Smooth muscle cell (in vitro differentiated cells): Measurements from ENCODE around the gene MEX3C. TPM values are rescaled to one million over a fixed set of nuclear protein-coding genes. Genes with fewer than 3 reads are reported as not detected.

Source experiments
- DNase-seq: peaks from one replicate; lab custom pipeline; 2025; ENCODE audit not compliant: unreplicated experiment; lab: John Stamatoyannopoulos, UW
- H2AFZ ChIP-seq: fragments of 200-600 bp; sonication (generic); 2 replicates; pipeline ENCODE4 v1.6.0; 2016; ENCODE audit warnings: antibody characterized with exemption, low read depth, mild to moderate bottlenecking
- H3F3A ChIP-seq: fragments of 200-600 bp; sonication (generic); 2 replicates; pipeline ENCODE4 v1.6.0; 2017; ENCODE audit warnings: antibody characterized with exemption, low read depth
- H3K27ac ChIP-seq: fragments of 200-600 bp; sonication (generic); 2 replicates; pipeline ENCODE4 v1.5.1; 2016; ENCODE audit warnings: low read depth, mild to moderate bottlenecking
- H3K27me3 ChIP-seq: fragments of 200-600 bp; sonication (generic); 2 replicates; pipeline ENCODE4 v1.6.1; 2016; ENCODE audit warnings: low read depth, mild to moderate bottlenecking
- H3K36me3 ChIP-seq: fragments of 200-600 bp; sonication (generic); 2 replicates; pipeline ENCODE4 v1.5.1; 2016; ENCODE audit warnings: low read depth
- H3K4me1 ChIP-seq: fragments of 200-600 bp; sonication (generic); 2 replicates; pipeline ENCODE4 v1.5.1; 2016; ENCODE audit warnings: low read depth
- H3K4me2 ChIP-seq: fragments of 200-600 bp; sonication (generic); 2 replicates; pipeline ENCODE4 v1.6.0; 2016; ENCODE audit warnings: mild to moderate bottlenecking
- H3K4me3 ChIP-seq: fragments of 200-600 bp; sonication (generic); 2 replicates; pipeline ENCODE4 v1.5.1; 2016; ENCODE audit warnings: mild to moderate bottlenecking
- H3K79me2 ChIP-seq: fragments of 200-600 bp; sonication (generic); 2 replicates; pipeline ENCODE4 v1.6.0; 2016; ENCODE audit warnings: low read depth, mild to moderate bottlenecking
- H3K9ac ChIP-seq: fragments of 200-600 bp; sonication (generic); 2 replicates; pipeline ENCODE4 v1.6.0; 2016; ENCODE audit warnings: low read depth
- H3K9me3 ChIP-seq: fragments of 200-600 bp; sonication (generic); replicated peaks from 2 replicates; pipeline ENCODE4 v1.5.1; 2016; ENCODE audit warnings: low read depth
- H4K20me1 ChIP-seq: fragments of 200-600 bp; sonication (generic); 2 replicates; pipeline ENCODE4 v1.6.0; 2016; ENCODE audit warnings: low read depth
- WGBS: methylation state at CpG from one replicate; pipeline ENCODE4 v1.1.7; 2016; ENCODE audit warnings: low lambda C conversion rate; 5-methylcytosine and 5-hydroxymethylcytosine counted together
- polyA plus RNA-seq: library from polyadenylated mRNA; unstranded; fragments of >200 nt; fragmentation: Nextera tagmentation; extraction: Ambion mirVana; gene quantifications from 2 replicates; pipeline ENCODE4 v1.2.1, GENCODE V29; 2016
- total RNA-seq: library from RNA; depleted of rRNA; stranded (reverse); fragments of >200 nt; gene quantifications from 2 replicates; pipeline ENCODE4 v1.2.3, GENCODE V29; 2014
- TF ChIP-seq, protein P1 (sequence below): fragments of 200-600 bp; sonication (generic); IDR thresholded peaks from 2 replicates; pipeline ENCODE4 v1.5.1; 2017; ENCODE audit warnings: borderline replicate concordance, mild to moderate bottlenecking, antibody characterized with exemption; ENCODE audit not compliant: insufficient read depth, poor library complexity, severe bottlenecking

Gene MEX3C
- total and polyA plus RNA-seq, 2 experiments from 2014 or later = 34.4 to 81.4 TPM

DNA sequence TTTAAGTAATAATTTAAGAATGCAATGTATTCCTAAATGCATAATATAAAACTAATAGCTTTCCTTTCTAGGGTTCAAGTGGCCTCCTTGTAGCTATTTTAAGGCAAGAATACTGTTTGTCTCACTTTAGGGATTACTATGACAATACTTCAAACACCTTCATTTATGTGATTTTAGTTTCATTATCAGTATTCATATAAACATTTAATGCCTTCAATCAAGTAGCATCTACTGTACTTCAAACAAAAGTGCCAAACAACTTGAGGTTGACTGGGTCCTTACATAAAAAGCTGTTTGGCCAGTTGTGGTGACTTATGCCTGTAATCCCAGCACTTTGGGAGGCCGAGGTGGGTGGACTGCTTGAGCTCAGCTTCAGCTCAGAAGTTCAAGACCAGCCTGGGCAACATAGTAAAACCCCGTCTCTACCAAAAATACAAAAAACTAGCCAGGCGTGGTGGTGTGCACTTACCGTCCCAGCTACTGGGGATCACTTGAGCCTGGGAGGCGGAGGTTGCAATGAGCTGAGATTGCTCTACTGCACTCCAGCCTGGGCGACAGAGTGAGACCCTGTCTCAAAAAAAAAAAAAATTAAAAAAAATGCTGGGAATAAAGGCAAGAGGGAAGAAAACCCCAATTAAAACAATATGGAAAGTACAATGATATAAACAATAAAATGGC, 9.3 kb downstream of the MEX3C start:
- H2AFZ ChIP-seq = no peak overlapping the region
- TF ChIP-seq, protein P1, sequence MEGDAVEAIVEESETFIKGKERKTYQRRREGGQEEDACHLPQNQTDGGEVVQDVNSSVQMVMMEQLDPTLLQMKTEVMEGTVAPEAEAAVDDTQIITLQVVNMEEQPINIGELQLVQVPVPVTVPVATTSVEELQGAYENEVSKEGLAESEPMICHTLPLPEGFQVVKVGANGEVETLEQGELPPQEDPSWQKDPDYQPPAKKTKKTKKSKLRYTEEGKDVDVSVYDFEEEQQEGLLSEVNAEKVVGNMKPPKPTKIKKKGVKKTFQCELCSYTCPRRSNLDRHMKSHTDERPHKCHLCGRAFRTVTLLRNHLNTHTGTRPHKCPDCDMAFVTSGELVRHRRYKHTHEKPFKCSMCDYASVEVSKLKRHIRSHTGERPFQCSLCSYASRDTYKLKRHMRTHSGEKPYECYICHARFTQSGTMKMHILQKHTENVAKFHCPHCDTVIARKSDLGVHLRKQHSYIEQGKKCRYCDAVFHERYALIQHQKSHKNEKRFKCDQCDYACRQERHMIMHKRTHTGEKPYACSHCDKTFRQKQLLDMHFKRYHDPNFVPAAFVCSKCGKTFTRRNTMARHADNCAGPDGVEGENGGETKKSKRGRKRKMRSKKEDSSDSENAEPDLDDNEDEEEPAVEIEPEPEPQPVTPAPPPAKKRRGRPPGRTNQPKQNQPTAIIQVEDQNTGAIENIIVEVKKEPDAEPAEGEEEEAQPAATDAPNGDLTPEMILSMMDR = no peak
- H3K27ac ChIP-seq = no peak overlapping the region
- no peak overlapping the region for H3K4me2 ChIP-seq
- no peaks in the 10 kb centered on the region for H3K9me3 ChIP-seq
- peaks cover 43% of the 10 kb centered on the region for H3K4me1 ChIP-seq
- no peaks in the 10 kb centered on the region for H3K36me3 ChIP-seq
- H3K9ac ChIP-seq = no peak overlapping the region
- H4K20me1 ChIP-seq = peaks cover 100% of the 10 kb centered on the region
- H3K27me3 ChIP-seq = no peaks in the 10 kb centered on the region
- no peak overlapping the region for H3K4me3 ChIP-seq
- WGBS = 86% methylated on average over 6 of the region's 6 CpGs
- H3K79me2 ChIP-seq = peaks cover 100% of the 10 kb centered on the region
- peaks cover 3% of the 10 kb centered on the region for H3F3A ChIP-seq
- no peak for DNase-seq

DNA sequence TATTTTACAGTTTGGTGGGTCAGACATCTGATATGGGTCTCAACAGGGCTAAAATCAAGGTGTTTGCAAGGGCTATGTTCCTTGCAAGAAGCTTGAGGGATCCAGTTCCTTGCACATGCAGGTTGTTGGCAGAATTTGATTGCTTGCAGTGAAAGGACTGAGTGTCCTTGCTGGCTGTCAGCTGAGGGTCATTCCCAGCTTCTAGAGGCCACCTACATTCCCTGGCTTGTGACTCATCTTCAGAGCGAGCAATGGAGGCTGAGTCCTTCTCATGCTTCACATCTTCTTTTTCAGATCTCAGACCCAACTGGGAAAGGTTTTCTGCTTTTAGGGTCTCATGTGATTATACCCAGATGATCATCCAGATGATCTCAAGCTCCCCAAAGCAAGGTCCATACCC, 12.4 kb downstream of the MEX3C start:
- 25% methylated on average over 1 of the region's 1 CpG for WGBS
- Histone ChIP-seq H4K20me1 (peaks cover 100% of the 10 kb centered on the region), H3K9ac (no peak overlapping the region), H3K4me2 (no peak overlapping the region), H3K27ac (no peak overlapping the region), H3K27me3 (no peaks in the 10 kb centered on the region), H3K79me2 (peaks cover 100% of the 10 kb centered on the region), H2AFZ (no peak overlapping the region), H3K36me3 (no peaks in the 10 kb centered on the region), H3F3A (peaks cover 4% of the 10 kb centered on the region), H3K4me1 (peaks cover 17% of the 10 kb centered on the region), H3K4me3 (no peak overlapping the region), H3K9me3 (no peaks in the 10 kb centered on the region)
- TF ChIP-seq, protein P1 = no peak
- no peak for DNase-seq

DNA sequence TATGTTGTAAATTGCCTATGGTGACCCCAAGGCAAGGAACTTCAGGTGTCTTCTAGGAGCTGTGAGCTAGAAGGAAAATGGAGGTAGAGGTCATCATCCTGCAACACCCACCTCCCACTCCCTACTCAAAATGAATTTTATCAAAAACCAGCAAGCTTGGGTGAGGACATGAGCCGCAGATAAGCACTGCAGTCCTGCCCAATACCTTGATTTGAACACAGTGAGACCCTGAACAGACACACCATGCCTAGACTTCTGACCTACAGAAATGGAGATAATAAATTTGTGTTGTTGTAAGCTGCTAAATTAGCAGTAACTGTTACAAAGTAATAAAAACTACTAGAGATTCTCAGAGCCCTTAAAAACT, 13.4 kb downstream of the MEX3C start:
- Histone ChIP-seq H3K4me3 (no peak overlapping the region), H2AFZ (no peak overlapping the region), H3K79me2 (peaks cover 100% of the 10 kb centered on the region), H3K27me3 (no peaks in the 10 kb centered on the region), H3K4me1 (peaks cover 8% of the 10 kb centered on the region), H3K4me2 (no peak overlapping the region), H4K20me1 (peaks cover 100% of the 10 kb centered on the region), H3K9ac (no peak overlapping the region), H3F3A (peaks cover 4% of the 10 kb centered on the region), H3K27ac (no peak overlapping the region), H3K36me3 (no peaks in the 10 kb centered on the region), H3K9me3 (no peaks in the 10 kb centered on the region)
- TF ChIP-seq, protein P1 = no peak
- DNase-seq = no peak
- WGBS = 94% methylated on average over 1 of the region's 1 CpG
